K562 (cell line): Measurements from ENCODE around the gene ESR2.

Experiments
- CHD7 ChIP-seq: fragments of 200-600 bp; sonication (generic); IDR thresholded peaks from one replicate; pipeline ENCODE4 v1.6.1; 2012; ENCODE audit warnings: mild to moderate bottlenecking, low read depth, low read length, inconsistent platforms
- ERF ChIP-seq: fragments of 450-650 bp; formaldehyde crosslinking; IDR thresholded peaks from 2 replicates; pipeline ENCODE4 v1.4.0; 2020; ENCODE audit warnings: mild to moderate bottlenecking, mixed read lengths
- EZH2 ChIP-seq: IDR thresholded peaks from 2 replicates; pipeline ENCODE4 v1.6.1; 2012; ENCODE audit warnings: low read depth, mild to moderate bottlenecking, inconsistent platforms, low read length, borderline replicate concordance
- MAX ChIP-seq: sonication (generic); formaldehyde crosslinking; IDR thresholded peaks from 2 replicates; pipeline ENCODE4 v1.9.0; 2022; ENCODE audit warnings: mild to moderate bottlenecking, missing genetic modification reagents
- RFX7 ChIP-seq: fragments of 250-450 bp; sonication (Bioruptor Pico); IDR thresholded peaks from 2 replicates; pipeline ENCODE4 v1.5.1; 2021; ENCODE audit warnings: mild to moderate bottlenecking
- SNIP1 ChIP-seq: fragments of 450-650 bp; IDR thresholded peaks from 2 replicates; pipeline ENCODE4 v1.7.1; 2017; ENCODE audit warnings: low read depth, mild to moderate bottlenecking
- ZNF140 ChIP-seq: fragments of 250-450 bp; sonication (Bioruptor Pico); IDR thresholded peaks from 2 replicates; pipeline ENCODE4 v1.8.0; 2021; ENCODE audit warnings: moderate library complexity, mild to moderate bottlenecking, inconsistent platforms
- ZZZ3 ChIP-seq: fragments of 450-650 bp; IDR thresholded peaks from 2 replicates; pipeline ENCODE4 v1.6.1; 2016; ENCODE audit warnings: antibody characterized with exemption, mild to moderate bottlenecking, moderate library complexity

- TF ChIP-seq EZH2: no peak
- TF ChIP-seq ERF (CRISPR knock-in tag): no peak
- TF ChIP-seq SNIP1: no peak
- no peak for TF ChIP-seq ZNF140
- no peak for TF ChIP-seq CHD7
- TF ChIP-seq RFX7 (CRISPR knock-in tag): no peak
- TF ChIP-seq MAX (CRISPR knock-in tag): no peak
- TF ChIP-seq ZZZ3: no peak
Measured at GRCh38 chr14:64303471-64303917, 9.3 kb upstream of the ESR2 start.
